C1 segment of cervical spinal cord (tissue), 14 donors: ENCODE measurements around the gene CLSTN1.
A peak's percentile ranks its signal among the peaks of the same experiment; 100 is the strongest.
"Not testable (repeated sequence)": the region's sequence is repeated elsewhere in the genome, so short reads cannot be mapped to it uniquely, and the experiment has no call there.

Experiments
- DNase-seq, 14 donors: peaks; one replicate each; lab custom pipeline; 2025; lab: John Stamatoyannopoulos, UW

CLSTN1 gene

GRCh38 chr1:9764550-9764949 lies 59.2 kb downstream of the CLSTN1 start:
- no peak for DNase-seq

DNA sequence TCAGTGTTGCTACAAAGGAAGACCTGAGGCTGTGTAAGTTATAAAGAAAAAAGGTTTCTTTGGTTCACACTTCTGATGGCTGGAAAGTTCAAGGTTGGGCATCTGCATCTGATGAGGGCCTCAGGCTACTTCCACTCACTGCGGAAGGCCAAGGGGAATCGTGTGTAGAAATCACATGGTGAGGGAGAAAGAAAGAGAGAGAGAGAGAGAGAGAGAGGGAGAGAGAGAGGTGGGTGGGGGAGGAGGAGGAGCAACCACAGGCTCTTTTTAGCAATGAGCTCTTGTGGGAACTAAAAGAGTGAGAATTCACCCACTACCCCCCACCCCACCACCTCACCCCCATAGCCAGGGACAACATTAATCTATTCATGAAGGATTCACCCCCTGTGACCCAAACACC lies 59.9 kb downstream of the CLSTN1 start:
- no peak for DNase-seq

- DNase-seq: not testable (repeated sequence)
Measured at GRCh38 chr1:9762446-9762845, 61.3 kb downstream of the CLSTN1 start.

DNA sequence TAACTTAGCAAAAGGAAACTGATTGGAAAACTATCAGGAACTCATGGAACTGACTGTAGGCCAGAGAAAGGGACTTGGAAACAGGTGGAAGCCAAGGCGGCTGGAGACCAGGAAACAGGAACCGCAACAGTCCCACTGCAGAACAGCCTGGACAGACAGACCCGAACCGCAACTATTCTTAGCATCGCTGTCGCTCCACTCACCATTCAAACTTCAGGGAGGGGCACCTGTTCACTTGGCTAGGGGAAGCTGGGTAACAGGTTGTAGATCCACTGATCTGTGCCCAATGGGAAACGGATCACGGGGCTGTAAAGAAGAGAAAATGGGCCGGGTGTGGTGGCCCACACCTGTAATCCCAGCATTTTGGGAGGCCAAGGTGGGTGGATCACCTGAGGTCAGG lies 61.9 kb downstream of the CLSTN1 start:
- DNase-seq: no peak

- no peak for DNase-seq
Measured at GRCh38 chr1:9760824-9761223, 62.9 kb downstream of the CLSTN1 start.

GRCh38 chr1:9759939-9760338 lies 63.8 kb downstream of the CLSTN1 start:
- no peak for DNase-seq

GRCh38 chr1:9758559-9759121 lies 65.1 kb downstream of the CLSTN1 start:
- DNase-seq: peak in 3 of 14 donors; percentile 5 to 13 (median 12)

- DNase-seq: peak in 1 of 14 donors; percentile 55
Measured at GRCh38 chr1:9755441-9755995, 68.2 kb downstream of the CLSTN1 start.

DNA sequence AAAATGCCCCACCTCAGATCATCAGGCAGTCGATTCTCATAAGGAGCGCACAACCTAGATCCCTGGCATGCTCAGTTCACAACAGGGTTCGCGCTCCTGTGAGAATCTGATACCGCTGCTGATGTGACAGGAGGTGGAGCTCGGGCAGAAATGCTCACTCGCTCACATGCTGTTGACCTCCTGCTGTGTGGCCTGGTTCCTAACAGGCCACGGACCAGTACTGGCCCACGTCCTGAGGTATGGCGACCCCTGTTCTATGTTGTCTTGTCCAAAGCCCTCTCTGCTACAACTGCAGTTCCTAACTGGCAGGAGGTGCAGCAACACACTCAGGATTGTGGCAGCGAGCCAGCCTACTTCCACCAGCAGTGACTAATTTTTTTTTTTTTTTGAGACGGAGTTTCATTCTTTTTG lies 70.6 kb downstream of the CLSTN1 start:
- peak in 1 of 14 donors; percentile 43 for DNase-seq

GRCh38 chr1:9751971-9752370 lies 71.8 kb downstream of the CLSTN1 start:
- peak in 1 of 14 donors; percentile 37 for DNase-seq

- DNase-seq: peak in 1 of 14 donors; percentile 45
Measured at GRCh38 chr1:9749361-9749760, 74.4 kb downstream of the CLSTN1 start.

- DNase-seq: not testable (repeated sequence)
Measured at GRCh38 chr1:9748391-9748790, 75.4 kb downstream of the CLSTN1 start.

DNA sequence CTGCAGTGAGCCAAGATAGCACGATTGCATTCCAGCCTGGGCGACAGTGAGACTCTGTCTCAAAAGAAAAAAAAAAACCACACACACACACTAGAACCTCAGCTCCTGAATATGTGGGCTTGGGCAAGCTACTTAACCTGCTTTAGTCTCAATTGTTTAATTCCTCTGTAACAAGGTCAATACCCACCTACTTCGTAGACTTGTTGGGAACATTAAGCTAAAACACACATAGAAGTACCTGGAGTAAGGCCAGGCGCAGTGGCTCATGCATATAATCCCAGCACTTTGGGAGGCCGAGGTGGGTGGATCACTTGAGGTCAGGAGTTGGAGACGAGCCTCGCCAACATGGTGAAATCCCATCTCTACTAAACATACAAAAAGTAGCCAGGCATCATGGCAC lies 77.1 kb downstream of the CLSTN1 start:
- DNase-seq: no peak

- no peak for DNase-seq
Measured at GRCh38 chr1:9746211-9746610, 77.6 kb downstream of the CLSTN1 start.

DNA sequence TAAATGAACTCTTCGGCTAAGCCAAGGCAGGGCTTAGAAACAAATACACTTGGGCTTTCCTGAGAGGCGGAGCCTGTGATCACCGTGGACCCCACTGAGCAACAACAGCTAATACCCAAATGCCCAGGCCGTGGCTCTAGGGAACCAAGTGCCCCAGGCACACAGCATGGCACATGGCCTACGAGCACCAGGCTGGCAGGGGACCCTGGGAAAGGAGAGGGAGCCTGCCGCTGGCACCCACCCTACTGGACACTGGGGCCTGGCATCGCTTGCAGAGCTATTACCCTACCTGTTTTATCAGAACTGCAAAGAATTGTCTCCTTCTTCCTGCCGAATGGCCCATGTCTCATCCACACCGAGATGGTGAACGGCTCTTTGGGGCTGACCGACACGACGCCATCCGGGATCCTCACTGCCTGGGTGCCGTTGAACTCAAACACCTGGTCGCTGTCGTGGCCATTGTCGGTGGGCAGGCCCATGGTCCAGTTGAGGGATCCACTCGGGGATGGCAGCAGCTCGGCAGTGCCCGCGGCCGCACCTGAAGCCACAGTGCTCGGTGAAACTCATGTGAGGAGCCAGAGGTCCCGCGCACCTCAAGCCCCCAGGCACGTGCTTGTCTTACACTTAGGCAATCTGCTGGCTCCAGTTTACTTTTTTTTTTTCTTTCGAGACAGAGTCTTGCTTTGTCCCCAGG lies 79.5 kb downstream of the CLSTN1 start:
- DNase-seq: no peak

GRCh38 chr1:9737671-9738070 lies 86.1 kb downstream of the CLSTN1 start:
- DNase-seq: no peak

GRCh38 chr1:9737057-9737456 lies 86.7 kb downstream of the CLSTN1 start:
- no peak for DNase-seq

- no peak for DNase-seq
Measured at GRCh38 chr1:9736241-9736640, 87.5 kb downstream of the CLSTN1 start.

- no peak for DNase-seq
Measured at GRCh38 chr1:9735800-9736199, 88.0 kb downstream of the CLSTN1 start.

- DNase-seq: no peak
Measured at GRCh38 chr1:9733160-9733789, 90.5 kb downstream of the CLSTN1 start.

GRCh38 chr1:9732123-9732971 lies 91.4 kb downstream of the CLSTN1 start:
- no peak for DNase-seq

- no peak for DNase-seq
Measured at GRCh38 chr1:9731561-9731960, 92.2 kb downstream of the CLSTN1 start.
